ENCODE measurements around the gene OCLN. TPM values are rescaled to one million over a fixed set of nuclear protein-coding genes. Genes with fewer than 3 reads are reported as not detected.
"Not testable (repeated sequence)": the region's sequence is repeated elsewhere in the genome, so short reads cannot be mapped to it uniquely, and the experiment has no call there.

The OCLN gene
- total RNA-seq = 1 to 10 TPM in 1 of 2 donors, under 1 TPM in 1; 0.62 to 2.8 TPM

- Mint-ChIP-seq H3K36me3 (ENCODE audit: insufficient read depth in 2 of 2) (no peaks in the 10 kb centered on the region), H3K9me3 (no peaks in the 10 kb centered on the region), H3K27ac (no peak within 1 kb of the TSS), H3K4me3 (peak within 1 kb of the TSS; percentile 78 to 88), H3K27me3 (ENCODE audit: low read depth) (peaks cover 60% of the 10 kb centered on the region), H3K4me1 (ENCODE audit: low read depth) (peaks cover 8% of the 10 kb centered on the region)
- ATAC-seq (replicated peaks in 1 of 2) = peak; percentile 63 to 64
- peak; percentile 23 to 25 for DNase-seq
Observed at GRCh38 chr5:69492391-69492922, at the start of gene OCLN. Gene OCLN (plus strand): TSS chr5:69492790. CDS start chr5:69504245, 11,455 bp downstream.

GRCh38 chr5:69444127-69444754 is 48.3 kb upstream of the OCLN start:
- Mint-ChIP-seq H3K36me3 (ENCODE audit: insufficient read depth in 2 of 2) (no peaks in the 10 kb centered on the region), H3K4me3 (no peak overlapping the region), H3K9me3 (no peaks in the 10 kb centered on the region), H3K4me1 (ENCODE audit: low read depth) (no peaks in the 10 kb centered on the region), H3K27ac (no peak overlapping the region), H3K27me3 (ENCODE audit: low read depth) (no peaks in the 10 kb centered on the region)
- DNase-seq (no peak), ATAC-seq (replicated peaks in 1 of 2) (no peak)

- no peaks in the 10 kb centered on the region for H3K36me3 Mint-ChIP-seq (ENCODE audit: insufficient read depth in 2 of 2)
- no peak overlapping the region for H3K4me3 Mint-ChIP-seq
- no peak for ATAC-seq (replicated peaks in 1 of 2)
- no peaks in the 10 kb centered on the region for H3K4me1 Mint-ChIP-seq (ENCODE audit: low read depth)
- no peaks in the 10 kb centered on the region for H3K27me3 Mint-ChIP-seq (ENCODE audit: low read depth)
- no peaks in the 10 kb centered on the region for H3K9me3 Mint-ChIP-seq
- no peak overlapping the region for H3K27ac Mint-ChIP-seq
- no peak for DNase-seq
Observed at GRCh38 chr5:69449511-69449910, 43.1 kb upstream of the OCLN start.

GRCh38 chr5:69450116-69450515 is 42.5 kb upstream of the OCLN start:
- Mint-ChIP-seq H3K4me3 (no peak overlapping the region), H3K9me3 (no peaks in the 10 kb centered on the region), H3K27ac (no peak overlapping the region), H3K27me3 (ENCODE audit: low read depth) (no peaks in the 10 kb centered on the region), H3K4me1 (ENCODE audit: low read depth) (no peaks in the 10 kb centered on the region), H3K36me3 (ENCODE audit: insufficient read depth in 2 of 2) (no peaks in the 10 kb centered on the region)
- ATAC-seq (replicated peaks in 1 of 2) (no peak), DNase-seq (no peak)

- not testable (repeated sequence) for DNase-seq; H3K4me3 Mint-ChIP-seq; H3K36me3 Mint-ChIP-seq (ENCODE audit: insufficient read depth in 2 of 2); H3K27me3 Mint-ChIP-seq (ENCODE audit: low read depth); H3K27ac Mint-ChIP-seq; H3K4me1 Mint-ChIP-seq (ENCODE audit: low read depth); H3K9me3 Mint-ChIP-seq; ATAC-seq (replicated peaks in 1 of 2)
Observed at GRCh38 chr5:69450527-69450926, 42.1 kb upstream of the OCLN start.

- ATAC-seq (replicated peaks in 1 of 2) = no peak
- Mint-ChIP-seq H3K27ac (no peak overlapping the region), H3K4me3 (no peak overlapping the region), H3K36me3 (ENCODE audit: insufficient read depth in 2 of 2) (no peaks in the 10 kb centered on the region), H3K4me1 (ENCODE audit: low read depth) (no peaks in the 10 kb centered on the region), H3K27me3 (ENCODE audit: low read depth) (no peaks in the 10 kb centered on the region), H3K9me3 (peaks cover 0 to 3% of the 10 kb centered on the region in 2 donors)
- DNase-seq = no peak
Observed at GRCh38 chr5:69451941-69452647, 40.5 kb upstream of the OCLN start.

- H3K4me3 Mint-ChIP-seq; ATAC-seq (replicated peaks in 1 of 2); H3K27me3 Mint-ChIP-seq (ENCODE audit: low read depth); H3K9me3 Mint-ChIP-seq; H3K4me1 Mint-ChIP-seq (ENCODE audit: low read depth); H3K36me3 Mint-ChIP-seq (ENCODE audit: insufficient read depth in 2 of 2); H3K27ac Mint-ChIP-seq; DNase-seq: not testable (repeated sequence)
Observed at GRCh38 chr5:69453487-69453886, 39.1 kb upstream of the OCLN start.

GRCh38 chr5:69454460-69455249 is 37.9 kb upstream of the OCLN start:
- H3K27ac Mint-ChIP-seq = no peak overlapping the region
- DNase-seq (no peak), ATAC-seq (replicated peaks in 1 of 2) (no peak)
- H3K4me3 Mint-ChIP-seq = no peak overlapping the region
- H3K36me3 Mint-ChIP-seq (ENCODE audit: insufficient read depth in 2 of 2) = no peaks in the 10 kb centered on the region
- H3K27me3 Mint-ChIP-seq (ENCODE audit: low read depth) = no peaks in the 10 kb centered on the region
- no peaks in the 10 kb centered on the region for H3K4me1 Mint-ChIP-seq (ENCODE audit: low read depth)
- peaks cover 2 to 3% of the 10 kb centered on the region in 2 donors for H3K9me3 Mint-ChIP-seq

- H3K4me3 Mint-ChIP-seq; DNase-seq; H3K4me1 Mint-ChIP-seq (ENCODE audit: low read depth); ATAC-seq (replicated peaks in 1 of 2); H3K36me3 Mint-ChIP-seq (ENCODE audit: insufficient read depth in 2 of 2); H3K27ac Mint-ChIP-seq; H3K27me3 Mint-ChIP-seq (ENCODE audit: low read depth); H3K9me3 Mint-ChIP-seq: not testable (repeated sequence)
Observed at GRCh38 chr5:69455428-69455988, 37.1 kb upstream of the OCLN start.

GRCh38 chr5:69462170-69462569 is 30.4 kb upstream of the OCLN start:
- no peak for DNase-seq
- no peaks in the 10 kb centered on the region for H3K4me1 Mint-ChIP-seq (ENCODE audit: low read depth)

GRCh38 chr5:69466375-69466774 is 26.2 kb upstream of the OCLN start:
- not testable (repeated sequence) for DNase-seq; H3K27me3 Mint-ChIP-seq (ENCODE audit: low read depth); H3K4me3 Mint-ChIP-seq; H3K36me3 Mint-ChIP-seq (ENCODE audit: insufficient read depth in 2 of 2); H3K9me3 Mint-ChIP-seq; H3K27ac Mint-ChIP-seq; H3K4me1 Mint-ChIP-seq (ENCODE audit: low read depth); ATAC-seq (replicated peaks in 1 of 2)

More at GRCh38 chr5:69462170-69462569, 30.4 kb upstream of the OCLN start:
- no peak overlapping the region for H3K4me3 Mint-ChIP-seq
- ATAC-seq (replicated peaks in 1 of 2) = no peak
- peaks cover 0 to 2% of the 10 kb centered on the region in 2 donors for H3K9me3 Mint-ChIP-seq
- no peaks in the 10 kb centered on the region for H3K36me3 Mint-ChIP-seq (ENCODE audit: insufficient read depth in 2 of 2)
- no peak overlapping the region for H3K27ac Mint-ChIP-seq
- no peaks in the 10 kb centered on the region for H3K27me3 Mint-ChIP-seq (ENCODE audit: low read depth)

GRCh38 chr5:69467442-69468225 is 25.0 kb upstream of the OCLN start:
- ATAC-seq (replicated peaks in 1 of 2) = no peak
- no peak for DNase-seq
- Mint-ChIP-seq H3K9me3 (peaks cover 0 to 5% of the 10 kb centered on the region in 2 donors), H3K27ac (no peak overlapping the region), H3K4me1 (ENCODE audit: low read depth) (no peaks in the 10 kb centered on the region), H3K36me3 (ENCODE audit: insufficient read depth in 2 of 2) (no peaks in the 10 kb centered on the region), H3K4me3 (no peak overlapping the region), H3K27me3 (ENCODE audit: low read depth) (peaks cover 9% of the 10 kb centered on the region)
